HCT116 (cell line): ENCODE measurements around the gene GPAM.

Experiments
- ATF3 ChIP-seq: IDR thresholded peaks from 2 replicates; pipeline ENCODE4 v1.6.1; 2012
- CTCF ChIP-seq, 3 experiments: fragments of 200-600 bp in 1 of 3; sonication (generic) in 1 of 3; IDR thresholded peaks in 2 of 3; conservative IDR thresholded peaks in 1 of 3; 2 replicates each; pipeline ENCODE4 v1.5.1; 2012 to 2017; ENCODE audit warnings: low read depth in 2 of 3, low read length in 2 of 3, antibody characterized with exemption in 1 of 3, borderline replicate concordance in 1 of 3, control low read depth in 1 of 3, mild to moderate bottlenecking in 1 of 3, mixed read lengths in 1 of 3, mixed run types in 1 of 3, moderate library complexity in 1 of 3; ENCODE audit not compliant: insufficient read depth in 1 of 3
- EZH2 ChIP-seq: fragments of 200-600 bp; sonication (generic); IDR thresholded peaks from 2 replicates; pipeline ENCODE4 v1.6.1; 2017; ENCODE audit warnings: antibody characterized with exemption, mixed run types
- JUND ChIP-seq: IDR thresholded peaks from 2 replicates; pipeline ENCODE4 v1.6.1; 2012
- POLR2A ChIP-seq: IDR thresholded peaks from 2 replicates; pipeline ENCODE4 v1.7.0; 2011; ENCODE audit warnings: borderline replicate concordance; ENCODE audit not compliant: insufficient read depth, insufficient read length; ENCODE audit errors: extremely low read depth
- POLR2AphosphoS5 ChIP-seq: IDR thresholded peaks from 2 replicates; pipeline ENCODE4 v1.6.1; 2011; ENCODE audit warnings: mild to moderate bottlenecking, low read depth, low read length, moderate library complexity
- REST ChIP-seq: IDR thresholded peaks from 2 replicates; pipeline ENCODE4 v1.6.1; 2012; ENCODE audit warnings: low read depth
- SIN3A ChIP-seq: IDR thresholded peaks from 2 replicates; pipeline ENCODE4 v1.6.1; 2012; ENCODE audit warnings: low read depth
- SP1 ChIP-seq: IDR thresholded peaks from 2 replicates; pipeline ENCODE4 v1.6.1; 2012; ENCODE audit warnings: low read depth
- YY1 ChIP-seq: IDR thresholded peaks from 2 replicates; pipeline ENCODE4 v1.6.1; 2011; ENCODE audit warnings: low read length, low read depth, moderate library complexity, mild to moderate bottlenecking; ENCODE audit not compliant: insufficient replicate concordance; ENCODE audit errors: extremely low read depth
- ZFX ChIP-seq: fragments of 450-650 bp; IDR thresholded peaks from 2 replicates; pipeline ENCODE4 v1.6.1; 2017

- TF ChIP-seq CTCF (IDR thresholded peaks at IDR 0.05 in 2 of 3, conservative IDR thresholded peaks at IDR 0.05 in 1 of 3; ENCODE audit: borderline replicate concordance in 1 of 3, insufficient read depth in 1 of 3, low read depth in 2 of 3, low read length in 2 of 3) (no peak), EZH2 (no peak), POLR2AphosphoS5 (no peak), ZFX (no peak), REST (no peak), SIN3A (no peak), ATF3 (no peak), POLR2A (no peak), JUND (no peak), YY1 (no peak), SP1 (no peak)
Observed at GRCh38 chr10:112191791-112192190, 8.2 kb upstream of the GPAM start.
